Measurements from ENCODE around the gene MICAL3. TPM values are rescaled to one million over a fixed set of nuclear protein-coding genes. Genes with fewer than 3 reads are reported as not detected.
"Not testable (repeated sequence)": the region's sequence is repeated elsewhere in the genome, so short reads cannot be mapped to it uniquely, and the experiment has no call there.

Gene MICAL3
- total and polyA plus RNA-seq, 9 of the 15 experiments (the other 6 are each of a cell fraction or from before 2014, with no cell fraction given) = 0.53 to 32.1 (median 12.3) TPM

GRCh38 chr22:17764036-17764435, 260.3 kb downstream of the MICAL3 start (continued):
- no peak for TF ChIP-seq ZNF277 (CRISPR knock-in tag; IDR thresholded peaks at IDR 0.05; ENCODE audit: borderline replicate concordance)
- TF ChIP-seq HMGXB4 (CRISPR knock-in tag; IDR thresholded peaks at IDR 0.05) = no peak
- no peak for TF ChIP-seq TBP (optimal IDR thresholded peaks at IDR 0.05; ENCODE audit: low read depth, low read length)
- TF ChIP-seq THRB (CRISPR knock-in tag; conservative IDR thresholded peaks at IDR 0.05) = no peak

GRCh38 chr22:17763442-17763841, 260.9 kb downstream of the MICAL3 start:
- H2AFZ ChIP-seq (ENCODE audit: low read depth, low read length); H3K4me3 ChIP-seq; H3K4me1 ChIP-seq (replicated peaks in 1 of 2; ENCODE audit: control insufficient read depth in 2 of 2, insufficient read depth in 2 of 2, low read length in 2 of 2); CTCF ChIA-PET (ENCODE audit: low intra/inter-chr PET ratio); POLR2A ChIA-PET; H3K27ac ChIP-seq (ENCODE audit: extremely low read depth, low read depth, low read length); intact Hi-C loops (cut with micrococcal nuclease); H3K9ac ChIP-seq (ENCODE audit: insufficient read depth in 1 of 2, low read depth in 2 of 2, low read length in 2 of 2); BruUV-seq (replicated peaks); H3K4me2 ChIP-seq (ENCODE audit: insufficient read depth, low read length); DNase-seq (ENCODE audit: extremely low read depth in 1 of 4, low spot score in 3 of 4); H3K36me3 ChIP-seq (ENCODE audit: control insufficient read depth, insufficient read depth, low read length); ATAC-seq; H3K9me1 ChIP-seq (ENCODE audit: control insufficient read depth, insufficient read depth, low read length); H3K27me3 ChIP-seq (ENCODE audit: control insufficient read depth in 2 of 2, insufficient read depth in 2 of 2, low read length in 2 of 2); H3K9me3 ChIP-seq (replicated peaks; ENCODE audit: control insufficient read depth, insufficient read depth, low read depth, low read length); FAIRE-seq; in situ Hi-C loops (cut with MboI): not testable (repeated sequence)
- peaks cover 29% of the 10 kb centered on the region for H4K20me1 ChIP-seq (replicated peaks; ENCODE audit: control insufficient read depth, insufficient read depth, low read length)
- peaks cover 71% of the 10 kb centered on the region for H3K79me2 ChIP-seq (ENCODE audit: control insufficient read depth, insufficient read depth, low read length)
- WGBS (ENCODE audit: insufficient coverage, low coverage, missing lambda C conversion rate) = 90% methylated on average over 10 of the region's 10 CpGs

All from K562 (cell line).